PFSK-1 (cell line): Measurements from ENCODE around the gene CD44.
A peak's percentile ranks its signal among the peaks of the same experiment; 100 is the strongest.

Experiments used
- FOXP2 ChIP-seq: optimal IDR thresholded peaks from 2 replicates; pipeline ENCODE3; 2011; ENCODE audit warnings: borderline replicate concordance, control low read depth, inconsistent platforms; ENCODE audit not compliant: insufficient read depth; ENCODE audit errors: extremely low read length, extremely low read depth
- POLR2AphosphoS5 ChIP-seq: IDR thresholded peaks from 2 replicates; pipeline ENCODE4 v1.6.1; 2012; ENCODE audit warnings: low read depth, mild to moderate bottlenecking, control low read depth, low read length, moderate library complexity
- SIN3A ChIP-seq: IDR thresholded peaks from 2 replicates; pipeline ENCODE4 v1.6.1; 2012; ENCODE audit warnings: mild to moderate bottlenecking, low read length, moderate library complexity, borderline replicate concordance; ENCODE audit not compliant: insufficient read depth
- TAF1 ChIP-seq: IDR thresholded peaks from 2 replicates; pipeline ENCODE4 v1.6.1; 2012; ENCODE audit warnings: low read length, control low read depth, borderline replicate concordance; ENCODE audit not compliant: insufficient read depth
- TF ChIP-seq, protein P1 (sequence below), 2 experiments: IDR thresholded peaks; 2 replicates each; pipeline versions ENCODE4 v1.6.1 to v1.8.0; 2011 to 2012; ENCODE audit warnings: low read depth in 2 of 2, low read length in 2 of 2, control low read depth in 1 of 2, inconsistent platforms in 1 of 2, mild to moderate bottlenecking in 1 of 2, moderate library complexity in 1 of 2; ENCODE audit not compliant: insufficient read depth in 1 of 2

CD44 gene

GRCh38 chr11:35237860-35238715, 99.1 kb downstream of the CD44 start:
- TF ChIP-seq POLR2AphosphoS5 (no peak), TAF1 (peak; percentile 41; the same call in 1 of the 2 replicates)

GRCh38 chr11:35238882-35239281, 99.9 kb downstream of the CD44 start:
- TF ChIP-seq POLR2AphosphoS5, result no peak
- TF ChIP-seq, protein P1, sequence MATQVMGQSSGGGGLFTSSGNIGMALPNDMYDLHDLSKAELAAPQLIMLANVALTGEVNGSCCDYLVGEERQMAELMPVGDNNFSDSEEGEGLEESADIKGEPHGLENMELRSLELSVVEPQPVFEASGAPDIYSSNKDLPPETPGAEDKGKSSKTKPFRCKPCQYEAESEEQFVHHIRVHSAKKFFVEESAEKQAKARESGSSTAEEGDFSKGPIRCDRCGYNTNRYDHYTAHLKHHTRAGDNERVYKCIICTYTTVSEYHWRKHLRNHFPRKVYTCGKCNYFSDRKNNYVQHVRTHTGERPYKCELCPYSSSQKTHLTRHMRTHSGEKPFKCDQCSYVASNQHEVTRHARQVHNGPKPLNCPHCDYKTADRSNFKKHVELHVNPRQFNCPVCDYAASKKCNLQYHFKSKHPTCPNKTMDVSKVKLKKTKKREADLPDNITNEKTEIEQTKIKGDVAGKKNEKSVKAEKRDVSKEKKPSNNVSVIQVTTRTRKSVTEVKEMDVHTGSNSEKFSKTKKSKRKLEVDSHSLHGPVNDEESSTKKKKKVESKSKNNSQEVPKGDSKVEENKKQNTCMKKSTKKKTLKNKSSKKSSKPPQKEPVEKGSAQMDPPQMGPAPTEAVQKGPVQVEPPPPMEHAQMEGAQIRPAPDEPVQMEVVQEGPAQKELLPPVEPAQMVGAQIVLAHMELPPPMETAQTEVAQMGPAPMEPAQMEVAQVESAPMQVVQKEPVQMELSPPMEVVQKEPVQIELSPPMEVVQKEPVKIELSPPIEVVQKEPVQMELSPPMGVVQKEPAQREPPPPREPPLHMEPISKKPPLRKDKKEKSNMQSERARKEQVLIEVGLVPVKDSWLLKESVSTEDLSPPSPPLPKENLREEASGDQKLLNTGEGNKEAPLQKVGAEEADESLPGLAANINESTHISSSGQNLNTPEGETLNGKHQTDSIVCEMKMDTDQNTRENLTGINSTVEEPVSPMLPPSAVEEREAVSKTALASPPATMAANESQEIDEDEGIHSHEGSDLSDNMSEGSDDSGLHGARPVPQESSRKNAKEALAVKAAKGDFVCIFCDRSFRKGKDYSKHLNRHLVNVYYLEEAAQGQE (IDR thresholded peaks at IDR 0.05; ENCODE audit: insufficient read depth in 1 of 2, low read depth in 2 of 2, low read length in 2 of 2), result no peak
- TF ChIP-seq TAF1, result no peak

DNA sequence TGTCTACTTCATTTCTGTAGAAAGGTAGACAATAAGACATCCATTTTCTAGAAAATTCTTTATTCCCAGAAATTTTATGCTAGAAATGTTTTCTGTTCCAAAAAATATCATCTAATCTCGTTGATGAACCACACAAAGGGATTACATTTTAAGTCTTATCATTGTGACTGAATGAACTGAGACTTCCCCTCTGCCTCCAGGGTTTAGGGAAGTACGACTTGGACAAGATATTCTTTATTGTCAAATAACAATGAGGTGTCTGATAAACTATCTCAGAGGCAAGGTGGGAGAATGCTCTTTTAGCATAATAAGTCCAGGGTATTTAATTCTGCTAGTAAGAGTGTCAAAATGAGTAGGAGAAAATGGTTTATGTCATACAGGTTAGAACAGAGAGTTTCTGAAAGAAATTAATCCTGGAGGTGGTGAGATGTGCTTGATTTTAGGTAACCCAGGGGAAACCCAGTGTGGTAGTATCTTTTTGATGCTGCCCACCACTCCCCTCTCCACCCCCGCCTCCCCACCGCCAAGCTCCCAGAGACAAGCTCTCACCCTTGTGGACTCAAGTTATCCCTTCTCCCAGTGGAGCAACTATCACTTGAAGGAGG, 100.6 kb downstream of the CD44 start:
- TF ChIP-seq TAF1 (no peak), POLR2AphosphoS5 (no peak), FOXP2 (no peak), SIN3A (no peak)
- TF ChIP-seq, protein P1 (IDR thresholded peaks at IDR 0.05; ENCODE audit: insufficient read depth in 1 of 2, low read depth in 2 of 2, low read length in 2 of 2), result no peak

GRCh38 chr11:35241083-35241482, 102.1 kb downstream of the CD44 start:
- no peak for TF ChIP-seq FOXP2
- no peak for TF ChIP-seq SIN3A
- no peak for TF ChIP-seq TAF1
- TF ChIP-seq, protein P1 (IDR thresholded peaks at IDR 0.05; ENCODE audit: insufficient read depth in 1 of 2, low read depth in 2 of 2, low read length in 2 of 2), result no peak
- TF ChIP-seq POLR2AphosphoS5, result no peak

- TF ChIP-seq TAF1 (no peak), POLR2AphosphoS5 (no peak), FOXP2 (no peak), SIN3A (no peak)
- TF ChIP-seq, protein P1 (IDR thresholded peaks at IDR 0.05; ENCODE audit: insufficient read depth in 1 of 2, low read depth in 2 of 2, low read length in 2 of 2), result no peak
These were observed 102.6 kb downstream of the CD44 start for GRCh38 chr11:35241531-35241930.
